ENCODE measurements around the gene ADCYAP1.

The ADCYAP1 gene

GRCh38 chr18:908758-909724 is 4.4 kb downstream of the ADCYAP1 start:
- no peak for DNase-seq (ENCODE audit: low read depth in 1 of 2, low spot score in 1 of 2)

GRCh38 chr18:910247-910646 is 5.6 kb downstream of the ADCYAP1 start:
- DNase-seq (ENCODE audit: low read depth in 1 of 2, low spot score in 1 of 2), result no peak

GRCh38 chr18:911025-911424 is 6.4 kb downstream of the ADCYAP1 start:
- no peak for DNase-seq (ENCODE audit: low read depth in 1 of 2, low spot score in 1 of 2)

- DNase-seq (ENCODE audit: low read depth in 1 of 2, low spot score in 1 of 2), result no peak
These were observed 6.8 kb downstream of the ADCYAP1 start for GRCh38 chr18:911486-911885.

- DNase-seq (ENCODE audit: low read depth in 1 of 2, low spot score in 1 of 2), result no peak
These were observed 11.9 kb downstream of the ADCYAP1 start for GRCh38 chr18:916562-916961.

- DNase-seq (ENCODE audit: low read depth in 1 of 2, low spot score in 1 of 2), result no peak
These were observed 14.4 kb downstream of the ADCYAP1 start for GRCh38 chr18:919078-919477.

GRCh38 chr18:923144-923866 is 18.6 kb downstream of the ADCYAP1 start:
- DNase-seq (ENCODE audit: low read depth in 1 of 2, low spot score in 1 of 2), result no peak

GRCh38 chr18:924987-925386 is 20.3 kb downstream of the ADCYAP1 start:
- no peak for DNase-seq (ENCODE audit: low read depth in 1 of 2, low spot score in 1 of 2)

GRCh38 chr18:926946-927345 is 22.3 kb downstream of the ADCYAP1 start:
- no peak for DNase-seq (ENCODE audit: low read depth in 1 of 2, low spot score in 1 of 2)

- DNase-seq (ENCODE audit: low read depth in 1 of 2, low spot score in 1 of 2), result no peak
These were observed 28.4 kb downstream of the ADCYAP1 start for GRCh38 chr18:933082-933481.

- no peak for DNase-seq (ENCODE audit: low read depth in 1 of 2, low spot score in 1 of 2)
These were observed 30.0 kb downstream of the ADCYAP1 start for GRCh38 chr18:934518-935133.

- DNase-seq (ENCODE audit: low read depth in 1 of 2, low spot score in 1 of 2), result no peak
These were observed 32.3 kb downstream of the ADCYAP1 start for GRCh38 chr18:936941-937340.

GRCh38 chr18:939166-939565 is 34.5 kb downstream of the ADCYAP1 start:
- DNase-seq (ENCODE audit: low read depth in 1 of 2, low spot score in 1 of 2), result no peak

GRCh38 chr18:939958-940357 is 35.3 kb downstream of the ADCYAP1 start:
- DNase-seq (ENCODE audit: low read depth in 1 of 2, low spot score in 1 of 2), result no peak

- DNase-seq (ENCODE audit: low read depth in 1 of 2, low spot score in 1 of 2), result no peak
These were observed 36.7 kb downstream of the ADCYAP1 start for GRCh38 chr18:941331-941730.

- no peak for DNase-seq (ENCODE audit: low read depth in 1 of 2, low spot score in 1 of 2)
These were observed 39.8 kb downstream of the ADCYAP1 start for GRCh38 chr18:944440-944839.

GRCh38 chr18:949724-950631 is 45.3 kb downstream of the ADCYAP1 start:
- no peak for DNase-seq (ENCODE audit: low read depth in 1 of 2, low spot score in 1 of 2)

- DNase-seq (ENCODE audit: low read depth in 1 of 2, low spot score in 1 of 2), result no peak
These were observed 46.3 kb downstream of the ADCYAP1 start for GRCh38 chr18:950882-951495.

- no peak for DNase-seq (ENCODE audit: low read depth in 1 of 2, low spot score in 1 of 2)
These were observed 50.9 kb downstream of the ADCYAP1 start for GRCh38 chr18:955384-956066.

- no peak for DNase-seq (ENCODE audit: low read depth in 1 of 2, low spot score in 1 of 2)
These were observed 53.2 kb downstream of the ADCYAP1 start for GRCh38 chr18:957829-958228.

Measured in stimulated activated CD4-positive, alpha-beta T cell treated with anti-CD3 and anti-CD28 coated beads, Interleukin-15, amount 100 ng/mL, for 1 hour (primary cell).